ENCODE measurements around the gene HES4.

- TF ChIP-seq CTCF (tag by site-specific recombination; IDR thresholded peaks at IDR 0.05) (no peak), ZSCAN30 (tag by site-specific recombination; IDR thresholded peaks at IDR 0.05) (no peak), ZSCAN16 (tag by site-specific recombination; IDR thresholded peaks at IDR 0.05) (no peak), RBAK (tag by site-specific recombination; IDR thresholded peaks at IDR 0.05) (no peak), ZNF514 (tag by site-specific recombination; IDR thresholded peaks at IDR 0.05) (no peak), KLF10 (tag by site-specific recombination; IDR thresholded peaks at IDR 0.05) (no peak), YY1 (tag by site-specific recombination; IDR thresholded peaks at IDR 0.05) (no peak)
- TF ChIP-seq, protein P1, sequence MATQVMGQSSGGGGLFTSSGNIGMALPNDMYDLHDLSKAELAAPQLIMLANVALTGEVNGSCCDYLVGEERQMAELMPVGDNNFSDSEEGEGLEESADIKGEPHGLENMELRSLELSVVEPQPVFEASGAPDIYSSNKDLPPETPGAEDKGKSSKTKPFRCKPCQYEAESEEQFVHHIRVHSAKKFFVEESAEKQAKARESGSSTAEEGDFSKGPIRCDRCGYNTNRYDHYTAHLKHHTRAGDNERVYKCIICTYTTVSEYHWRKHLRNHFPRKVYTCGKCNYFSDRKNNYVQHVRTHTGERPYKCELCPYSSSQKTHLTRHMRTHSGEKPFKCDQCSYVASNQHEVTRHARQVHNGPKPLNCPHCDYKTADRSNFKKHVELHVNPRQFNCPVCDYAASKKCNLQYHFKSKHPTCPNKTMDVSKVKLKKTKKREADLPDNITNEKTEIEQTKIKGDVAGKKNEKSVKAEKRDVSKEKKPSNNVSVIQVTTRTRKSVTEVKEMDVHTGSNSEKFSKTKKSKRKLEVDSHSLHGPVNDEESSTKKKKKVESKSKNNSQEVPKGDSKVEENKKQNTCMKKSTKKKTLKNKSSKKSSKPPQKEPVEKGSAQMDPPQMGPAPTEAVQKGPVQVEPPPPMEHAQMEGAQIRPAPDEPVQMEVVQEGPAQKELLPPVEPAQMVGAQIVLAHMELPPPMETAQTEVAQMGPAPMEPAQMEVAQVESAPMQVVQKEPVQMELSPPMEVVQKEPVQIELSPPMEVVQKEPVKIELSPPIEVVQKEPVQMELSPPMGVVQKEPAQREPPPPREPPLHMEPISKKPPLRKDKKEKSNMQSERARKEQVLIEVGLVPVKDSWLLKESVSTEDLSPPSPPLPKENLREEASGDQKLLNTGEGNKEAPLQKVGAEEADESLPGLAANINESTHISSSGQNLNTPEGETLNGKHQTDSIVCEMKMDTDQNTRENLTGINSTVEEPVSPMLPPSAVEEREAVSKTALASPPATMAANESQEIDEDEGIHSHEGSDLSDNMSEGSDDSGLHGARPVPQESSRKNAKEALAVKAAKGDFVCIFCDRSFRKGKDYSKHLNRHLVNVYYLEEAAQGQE (tag by site-specific recombination; IDR thresholded peaks at IDR 0.05) = no peak
Measured at GRCh38 chr1:1047407-1047806, 47.5 kb upstream of the HES4 start.

Measured in HEK293 (cell line).